A673 (cell line): Measurements from ENCODE around the gene TFF2. TPM values are rescaled to one million over a fixed set of nuclear protein-coding genes. Genes with fewer than 3 reads are reported as not detected.

Experiments
- BruUV-seq: library from RNA; stranded (reverse); fragments of 400-500 nt; replicated peaks from 2 replicates; lab custom pipeline; 2021; lab: Mats Ljungman, UMichigan
- CTCF ChIA-PET: fragments of 300-600 bp; sonication (Branson Sonifier 250); formaldehyde crosslinking; loops from one replicate; lab custom pipeline; 2022; ENCODE audit warnings: antibody characterized with exemption; lab: Charles Lee
- POLR2A ChIA-PET: fragments of 300-600 bp; sonication (Branson Sonifier 250); formaldehyde crosslinking; loops from one replicate; lab custom pipeline; 2022; ENCODE audit warnings: antibody characterized with exemption; ENCODE audit not compliant: low non-redundant PET; lab: Charles Lee
- DNase-seq: peaks from one replicate; pipeline ENCODE4 v3.0.0-alpha.2; 2015; ENCODE audit warnings: low spot score
- H3K27ac ChIP-seq: fragments of 200-600 bp; sonication (generic); 2 replicates; pipeline ENCODE4 v1.5.1; 2016; ENCODE audit warnings: mixed run types, low read depth, mild to moderate bottlenecking, mixed read lengths, antibody characterized with exemption, low read length; ENCODE audit not compliant: poor library complexity, severe bottlenecking
- H3K27me3 ChIP-seq: fragments of 200-600 bp; sonication (generic); replicated peaks from 2 replicates; pipeline ENCODE4 v1.6.1; 2017; ENCODE audit warnings: mixed run types, low read depth, mild to moderate bottlenecking, mixed read lengths, antibody characterized with exemption, low read length; ENCODE audit not compliant: insufficient read depth, poor library complexity
- H3K36me3 ChIP-seq: fragments of 200-600 bp; sonication (generic); 2 replicates; pipeline ENCODE4 v1.6.1; 2016; ENCODE audit warnings: mixed run types, mild to moderate bottlenecking, mixed read lengths, antibody characterized with exemption, low read length; ENCODE audit not compliant: insufficient read depth, poor library complexity, severe bottlenecking
- H3K4me1 ChIP-seq: fragments of 200-600 bp; sonication (generic); 2 replicates; pipeline ENCODE4 v1.6.1; 2017; ENCODE audit warnings: mixed run types, mild to moderate bottlenecking, mixed read lengths, antibody characterized with exemption, low read length; ENCODE audit not compliant: insufficient read depth, poor library complexity, severe bottlenecking
- H3K4me3 ChIP-seq: fragments of 200-600 bp; sonication (generic); 2 replicates; pipeline ENCODE4 v1.5.1; 2016; ENCODE audit warnings: low read depth, mixed run types, mild to moderate bottlenecking, mixed read lengths, low read length; ENCODE audit not compliant: poor library complexity, severe bottlenecking
- H3K9me3 ChIP-seq: fragments of 200-600 bp; sonication (generic); 2 replicates; pipeline ENCODE4 v1.6.1; 2016; ENCODE audit warnings: mixed run types, low read depth, mild to moderate bottlenecking, mixed read lengths, antibody characterized with exemption, low read length; ENCODE audit not compliant: poor library complexity, severe bottlenecking
- CTCF ChIP-seq: fragments of 300-800, 200-600 bp; sonication (generic); conservative IDR thresholded peaks from 2 replicates; pipeline ENCODE4 v1.5.1; 2017; ENCODE audit warnings: low read depth, mild to moderate bottlenecking, antibody characterized with exemption, low read length, moderate library complexity, mixed read lengths
- EZH2 ChIP-seq: fragments of 200-600 bp; sonication (generic); IDR thresholded peaks from 2 replicates; pipeline ENCODE4 v1.6.1; 2017; ENCODE audit warnings: borderline replicate concordance, low read depth, mild to moderate bottlenecking, mixed read lengths, antibody characterized with exemption, low read length; ENCODE audit not compliant: poor library complexity, severe bottlenecking
- intact Hi-C: fragments of 100-400 bp; cut with micrococcal nuclease; formaldehyde crosslinking; loops from one replicate; pipeline ENCODE4 v1.10.0; 2022; ENCODE audit not compliant: unreplicated experiment
- total RNA-seq: library from RNA; stranded (reverse); gene quantifications from 2 replicates; pipeline ENCODE4 v1.2.3, GENCODE V29; 2021

Gene TFF2
- total RNA-seq, 1 experiment from 2014 or later = not detected

- ChIA-PET CTCF (no interaction called here), POLR2A (no interaction called here)
- DNase-seq = no peak
- H3K4me1 ChIP-seq = peaks cover 3% of the 10 kb centered on the region
- no peak overlapping the region for H3K4me3 ChIP-seq
- no TSS peak for BruUV-seq
- no peaks in the 10 kb centered on the region for H3K27me3 ChIP-seq
- H3K9me3 ChIP-seq = no peaks in the 10 kb centered on the region
- TF ChIP-seq CTCF (no peak), EZH2 (no peak)
- intact Hi-C loops = no loop called here
- H3K36me3 ChIP-seq = no peaks in the 10 kb centered on the region
- H3K27ac ChIP-seq = no peak overlapping the region
Observed at GRCh38 chr21:42367367-42368165, 16.8 kb upstream of the TFF2 start.

GRCh38 chr21:42366292-42367010 lies 15.7 kb upstream of the TFF2 start, which contains the start of gene TFF1:
TSS of gene TFF1 (minus strand) at chr21:42366535. CDS start at chr21:42366495, 40 bp downstream.
- Histone ChIP-seq H3K27me3 (no peaks in the 10 kb centered on the region), H3K4me3 (no peak within 1 kb of the TSS), H3K9me3 (no peaks in the 10 kb centered on the region), H3K36me3 (no peaks in the 10 kb centered on the region), H3K4me1 (peaks cover 3% of the 10 kb centered on the region), H3K27ac (no peak within 1 kb of the TSS)
- BruUV-seq = no TSS peak
- POLR2A ChIA-PET = no interaction called here
- DNase-seq = no peak
- intact Hi-C loops = no loop called here
- CTCF ChIA-PET = no interaction called here
- TF ChIP-seq CTCF (no peak), EZH2 (no peak)

- Histone ChIP-seq H3K9me3 (no peaks in the 10 kb centered on the region), H3K27ac (no peak overlapping the region), H3K4me3 (no peak overlapping the region), H3K27me3 (no peaks in the 10 kb centered on the region), H3K4me1 (peaks cover 3% of the 10 kb centered on the region), H3K36me3 (no peaks in the 10 kb centered on the region)
- CTCF ChIA-PET = no interaction called here
- POLR2A ChIA-PET = no interaction called here
- intact Hi-C loops = no loop called here
- BruUV-seq = no TSS peak
- TF ChIP-seq CTCF (no peak), EZH2 (no peak)
- no peak for DNase-seq
Observed at GRCh38 chr21:42365770-42366169, 15.0 kb upstream of the TFF2 start.
